NCI-H187 (cell line): ENCODE measurements around the gene UTP15.

ENCODE experiments used
- DNase-seq, 2 experiments: peaks; one replicate each; lab custom pipeline; 2025; lab: John Stamatoyannopoulos, UW

The UTP15 gene

DNA sequence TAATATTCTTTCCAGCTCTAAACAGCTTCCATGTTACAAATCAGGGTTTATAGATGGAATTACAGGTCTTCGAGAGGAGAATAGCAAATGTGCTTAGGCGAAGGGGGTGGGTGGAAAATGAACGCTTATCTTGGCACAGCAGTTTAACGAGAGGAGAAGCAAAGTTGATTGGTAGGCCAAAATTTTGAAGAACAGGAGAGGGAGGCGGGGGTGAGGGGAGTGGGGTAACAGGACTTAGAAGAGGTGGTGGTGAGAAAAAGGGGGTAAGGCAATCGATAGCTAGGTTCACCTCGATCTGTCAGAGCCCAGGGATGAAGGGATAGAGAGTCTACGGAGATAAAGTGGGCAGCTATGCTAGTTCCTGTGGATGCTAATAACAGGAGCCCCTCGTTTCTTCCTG is 868 bp upstream of the UTP15 start:
- DNase-seq = no peak

DNA sequence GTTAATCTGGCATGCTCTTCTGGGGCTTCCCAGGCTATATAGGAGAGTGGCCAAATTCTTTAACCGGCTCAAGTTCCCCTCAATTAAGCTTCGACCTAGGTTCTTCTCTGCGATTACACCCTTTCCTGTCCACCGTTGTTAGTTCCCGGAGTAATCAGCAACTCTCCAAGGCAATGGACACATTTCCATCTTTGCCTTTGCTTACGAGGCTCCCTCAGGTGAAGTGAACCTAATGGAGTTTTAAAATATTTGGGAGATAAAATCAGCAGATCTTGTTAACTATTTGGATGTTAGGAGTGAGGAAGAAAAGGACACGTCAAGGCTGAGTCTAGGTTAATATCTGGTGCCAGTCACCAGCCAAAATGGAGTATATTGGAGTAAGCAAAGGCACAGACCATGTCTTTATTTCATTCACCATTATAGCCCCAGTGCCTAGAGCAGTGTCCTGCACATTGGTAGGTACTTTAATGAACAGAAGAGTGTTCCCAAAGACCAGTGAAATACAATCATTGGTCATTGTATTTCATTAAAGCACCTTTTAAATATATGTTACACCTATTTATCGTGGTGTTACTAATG is 515 bp downstream of the UTP15 start:
- no peak for DNase-seq

DNA sequence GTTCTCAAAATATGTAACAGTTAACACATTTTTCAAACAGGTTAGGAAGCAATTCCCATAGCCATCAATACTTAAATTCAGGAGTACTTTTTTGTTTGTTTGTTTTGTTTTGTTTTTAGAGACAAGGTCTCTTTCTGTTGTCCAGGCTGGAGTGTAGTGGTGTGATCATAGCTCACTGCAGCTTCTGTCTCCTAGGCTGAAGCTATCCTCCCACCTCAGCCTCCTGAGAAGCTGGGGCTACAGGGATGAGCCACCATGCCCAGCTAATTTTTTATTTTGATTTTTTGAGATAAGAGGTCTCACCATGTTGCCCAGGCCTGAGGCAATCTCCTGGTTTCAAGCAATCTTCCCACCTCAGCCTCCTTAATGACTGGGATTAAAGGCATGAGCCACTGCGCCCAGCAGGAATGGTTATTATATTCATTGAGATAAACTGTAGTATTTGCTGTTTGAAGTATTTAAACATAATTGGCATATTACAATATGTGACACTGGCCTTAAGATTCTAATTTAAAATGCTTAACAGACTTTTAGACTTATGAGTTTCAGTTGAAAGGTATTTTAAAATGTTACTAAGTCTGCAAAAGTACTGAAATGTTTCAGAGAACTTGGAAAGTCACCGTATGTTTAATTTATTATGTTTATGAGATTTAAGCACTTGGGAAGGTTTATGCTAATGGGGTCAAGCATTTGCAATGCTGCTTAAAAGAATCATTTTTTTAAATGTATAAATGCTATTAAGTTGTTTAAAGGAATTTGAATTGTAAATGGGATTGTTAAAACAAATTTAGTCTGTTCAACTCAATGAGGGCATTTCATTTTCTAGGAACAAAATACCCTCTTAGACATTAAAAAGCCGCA is 17.0 kb downstream of the UTP15 start:
- DNase-seq = no peak

DNA sequence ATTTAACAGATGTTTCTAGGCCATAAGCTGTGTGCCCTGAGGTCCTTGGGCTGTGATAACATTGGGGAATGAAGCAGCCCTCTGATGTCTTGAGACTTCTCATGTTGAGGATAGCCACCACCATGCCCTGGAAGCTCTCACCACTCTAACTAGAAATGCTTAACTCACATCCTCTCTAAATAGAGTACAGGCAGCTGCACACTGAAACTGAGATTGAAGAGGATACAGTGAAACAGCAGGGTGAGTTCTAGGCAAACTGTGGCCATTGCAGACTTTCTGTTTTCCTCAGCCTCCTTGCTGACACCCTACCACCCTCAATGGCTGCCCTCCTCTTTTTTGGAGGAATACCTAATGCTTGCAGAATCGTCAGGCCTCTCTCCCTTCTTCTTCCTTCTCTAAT is 22.4 kb downstream of the UTP15 start:
- DNase-seq = no peak

DNA sequence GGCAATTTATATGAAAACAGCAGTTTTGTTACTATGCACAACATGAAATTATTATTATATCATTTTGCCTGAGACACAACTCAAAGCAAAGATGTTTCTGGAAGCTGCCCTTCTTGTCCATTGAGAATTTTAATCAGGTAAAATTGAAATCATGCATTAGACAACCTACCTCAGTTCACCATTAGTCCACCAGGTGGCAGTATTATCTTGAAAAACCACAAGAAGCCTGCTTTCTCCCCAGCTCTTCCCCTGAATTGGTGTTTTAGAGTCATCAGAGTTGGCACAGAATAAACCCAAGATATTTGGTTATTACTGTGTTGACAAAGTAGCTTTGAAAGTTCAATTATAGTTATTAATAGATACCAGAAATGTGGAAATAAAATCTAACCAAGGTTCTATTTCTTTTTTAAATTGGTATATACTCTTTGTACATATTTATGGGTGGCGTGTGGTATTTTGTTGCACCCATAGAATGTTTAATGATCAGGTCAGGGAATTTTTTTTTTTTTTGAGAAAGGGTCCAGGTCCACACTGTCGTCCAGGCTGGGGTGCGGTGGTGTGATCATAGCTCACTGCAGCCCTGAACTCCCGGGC is 25.7 kb downstream of the UTP15 start:
- DNase-seq = peak in 1 of 2 experiments; percentile 50

DNA sequence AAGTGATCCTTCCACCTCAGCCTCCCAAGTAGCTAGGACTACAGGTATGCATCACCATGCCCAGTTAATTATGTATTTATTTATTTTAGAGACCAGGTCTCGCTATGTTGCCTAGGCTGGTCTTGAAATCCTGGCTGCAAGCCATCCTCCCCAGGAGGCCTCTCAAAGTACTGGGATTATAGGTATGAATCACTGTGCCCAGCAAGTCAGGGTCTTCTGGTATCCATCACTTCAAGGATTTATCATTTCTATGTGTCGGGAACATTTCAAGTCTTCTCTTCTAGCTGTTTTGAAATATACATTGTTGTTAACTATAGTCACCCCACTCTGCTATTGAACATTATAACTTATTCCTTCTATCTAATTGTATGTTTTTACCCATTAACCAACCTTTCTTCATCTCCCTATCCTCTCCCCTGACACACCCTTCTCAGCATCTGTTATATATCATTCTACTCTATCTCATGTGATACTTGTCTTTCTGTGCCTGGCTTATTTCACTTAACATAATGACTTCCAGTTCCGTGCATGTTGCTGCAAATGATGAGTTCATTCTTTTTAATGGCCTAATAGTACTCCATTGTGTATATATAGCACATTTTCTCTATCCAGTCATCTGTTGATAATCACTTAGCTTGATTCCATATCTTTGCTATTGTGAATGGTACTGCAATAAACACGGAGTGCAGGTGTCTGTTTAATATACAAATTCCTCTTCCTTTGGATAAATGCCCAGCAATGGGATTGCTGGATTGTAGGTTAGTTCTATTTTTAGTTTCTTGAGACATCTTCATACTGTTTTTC is 26.4 kb downstream of the UTP15 start:
- DNase-seq = no peak

DNA sequence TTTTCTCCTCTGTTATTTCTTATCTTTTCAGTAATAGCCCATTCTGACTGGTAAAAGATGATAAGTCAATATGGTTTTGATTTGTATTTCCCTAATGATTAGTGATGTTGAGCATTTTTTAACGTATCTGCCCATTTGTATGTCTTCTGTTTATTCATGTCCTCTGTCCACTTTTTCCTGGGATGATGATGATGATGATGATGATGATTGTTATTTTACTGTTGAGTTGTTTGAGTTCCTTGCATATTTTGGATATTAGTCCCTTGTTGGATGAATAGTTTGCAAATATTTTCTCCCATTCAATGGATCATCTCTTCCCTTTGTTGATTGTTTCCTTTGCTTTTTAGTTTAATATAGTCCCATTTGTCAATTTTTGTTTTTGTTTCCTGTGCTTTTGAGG is 27.0 kb downstream of the UTP15 start:
- DNase-seq = no peak

DNA sequence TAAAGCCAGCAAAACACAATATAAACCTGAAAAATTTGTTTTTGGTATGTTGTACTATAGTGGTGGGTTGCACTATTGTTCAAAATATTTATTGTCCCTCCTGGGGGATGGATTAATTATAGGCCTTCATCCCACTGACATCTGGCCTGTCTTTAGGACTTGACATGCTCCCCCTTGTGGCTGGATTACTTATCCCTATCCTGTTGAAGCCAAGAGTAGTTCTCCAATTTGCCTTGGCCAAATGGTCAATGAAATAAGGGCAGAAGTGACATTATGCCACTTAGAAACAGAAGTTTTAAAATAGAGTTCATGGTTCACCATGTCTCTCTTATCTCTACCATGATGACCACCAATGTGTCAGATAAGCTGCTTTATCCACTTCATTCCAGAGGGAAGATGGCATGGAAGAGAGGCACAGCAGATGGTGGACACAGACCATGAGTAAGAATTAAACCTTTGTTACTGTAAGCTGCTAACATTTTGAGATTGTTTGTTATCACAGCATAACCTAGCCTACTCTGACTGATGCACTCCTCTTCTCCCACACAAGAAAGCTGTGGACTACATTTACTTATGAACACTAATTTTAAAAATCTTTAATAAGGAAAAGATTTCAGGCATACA is 31.3 kb downstream of the UTP15 start:
- no peak for DNase-seq

DNA sequence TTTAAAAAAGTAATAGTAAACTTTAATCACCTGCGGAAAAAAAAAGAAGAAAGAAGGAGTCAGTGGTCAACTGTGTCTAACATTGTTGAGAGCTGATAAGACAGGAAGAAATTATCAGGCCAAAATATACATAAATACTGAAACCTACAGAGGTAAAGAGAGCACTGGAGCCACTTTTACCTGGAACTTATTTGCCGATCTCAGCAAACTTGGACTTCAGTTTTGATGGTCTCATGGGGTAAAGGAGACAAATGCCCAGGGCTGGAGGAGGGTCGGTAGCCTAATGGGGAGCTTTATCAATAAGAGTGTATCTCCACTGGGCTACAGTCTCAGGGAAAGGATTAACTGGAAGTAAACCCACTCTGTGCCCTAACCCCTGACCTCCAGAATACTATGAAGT is 33.8 kb downstream of the UTP15 start:
- no peak for DNase-seq

DNA sequence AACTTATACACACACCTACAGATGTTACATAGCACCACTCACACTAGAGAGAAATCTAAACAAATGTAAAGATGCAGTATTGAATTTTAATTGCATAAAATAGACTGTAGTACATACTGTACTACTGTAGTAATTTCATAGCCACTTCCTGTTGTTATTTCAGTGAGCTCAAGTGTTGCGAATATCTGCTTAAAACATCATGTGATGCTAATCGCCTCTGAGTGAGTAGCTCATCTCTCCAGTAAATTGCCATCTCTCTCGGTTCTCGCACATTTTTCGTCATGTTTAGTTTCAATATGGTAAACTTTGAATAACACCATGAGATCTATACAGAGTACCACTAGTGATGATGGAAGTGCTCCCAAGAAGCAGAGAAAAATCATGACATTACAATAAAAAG is 38.5 kb downstream of the UTP15 start:
- no peak for DNase-seq

DNA sequence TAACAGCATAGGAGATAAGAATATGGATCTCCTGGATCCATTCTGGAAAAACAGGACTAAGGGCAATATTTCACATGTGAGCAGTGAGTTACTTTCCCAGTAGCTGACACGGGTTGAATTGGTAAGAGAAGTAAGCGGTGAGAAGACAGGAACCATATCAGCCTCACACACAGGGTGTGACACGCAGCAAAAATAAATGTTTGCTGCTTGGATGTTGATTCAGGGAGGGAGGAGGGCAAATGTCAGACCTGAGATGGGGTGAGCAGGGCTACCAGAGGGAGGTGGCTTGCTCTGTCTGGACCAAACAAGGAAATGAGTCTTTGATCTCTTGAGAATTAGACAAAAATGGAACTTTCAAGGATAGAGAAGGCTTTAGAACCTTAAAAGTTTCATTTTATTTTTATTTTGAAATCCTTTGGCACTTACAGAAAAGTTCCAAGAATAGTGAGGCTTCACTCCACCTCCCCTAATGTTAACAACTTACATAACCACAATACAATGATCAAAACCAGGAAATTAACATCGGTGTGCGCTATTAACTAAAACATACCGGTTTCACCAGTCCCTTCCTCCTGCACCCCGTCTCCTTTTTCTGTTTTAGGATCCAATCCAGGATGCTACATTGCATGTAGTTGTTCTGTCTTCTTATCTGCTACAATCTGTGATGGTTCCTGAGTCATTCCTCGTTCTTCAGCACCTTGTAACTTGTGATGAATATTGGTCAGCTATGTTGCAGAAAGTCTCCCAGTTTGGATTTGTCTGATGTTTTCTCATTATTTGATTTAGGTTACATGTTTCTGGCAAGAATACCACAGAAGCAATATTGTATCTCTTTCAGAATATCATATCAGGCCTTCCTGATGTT is 39.9 kb downstream of the UTP15 start:
- no peak for DNase-seq

DNA sequence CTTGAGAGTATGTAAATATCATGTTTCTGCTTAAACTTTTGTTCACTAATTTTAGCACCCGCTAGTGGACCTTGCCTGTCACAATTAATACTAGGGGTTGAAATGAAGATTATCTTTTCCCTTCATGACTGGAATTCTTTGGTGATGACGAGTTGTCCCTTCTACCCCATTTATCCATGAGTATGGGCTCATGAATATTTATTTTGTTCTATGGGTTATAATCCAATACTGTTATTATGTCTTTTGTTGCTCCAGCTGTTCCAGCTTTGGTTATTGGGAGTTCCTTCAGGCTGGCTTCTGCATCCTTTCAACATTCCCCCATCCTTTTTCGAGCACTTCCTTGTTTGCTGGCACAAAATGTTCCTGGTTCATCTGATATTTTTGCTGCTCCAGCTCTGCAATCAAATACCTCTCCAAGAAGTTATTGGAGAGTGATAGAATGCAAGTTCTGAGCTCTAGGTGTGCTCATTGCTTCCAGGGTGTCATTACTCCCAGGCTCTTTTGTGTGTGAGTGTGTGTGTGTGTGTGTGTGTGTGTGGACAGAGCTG is 40.7 kb downstream of the UTP15 start:
- no peak for DNase-seq

DNA sequence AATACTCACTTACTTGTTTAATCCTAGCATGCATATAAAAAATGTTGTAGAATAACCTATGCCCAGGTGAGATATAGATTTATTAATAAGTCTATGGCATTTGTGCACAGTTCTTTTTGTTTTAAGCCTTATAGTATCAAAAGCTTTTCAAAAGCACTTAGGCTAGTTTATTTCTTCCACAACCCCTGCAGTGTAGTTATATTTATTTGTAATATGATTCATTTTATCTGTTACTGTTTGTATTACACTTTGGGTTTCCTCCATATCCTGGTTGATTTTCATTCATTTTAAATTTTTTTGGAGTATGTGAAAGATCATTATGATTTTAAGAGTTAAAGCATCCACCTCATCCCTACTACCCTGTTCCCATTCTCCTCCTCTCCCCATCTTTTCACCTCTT is 41.7 kb downstream of the UTP15 start:
- no peak for DNase-seq

DNA sequence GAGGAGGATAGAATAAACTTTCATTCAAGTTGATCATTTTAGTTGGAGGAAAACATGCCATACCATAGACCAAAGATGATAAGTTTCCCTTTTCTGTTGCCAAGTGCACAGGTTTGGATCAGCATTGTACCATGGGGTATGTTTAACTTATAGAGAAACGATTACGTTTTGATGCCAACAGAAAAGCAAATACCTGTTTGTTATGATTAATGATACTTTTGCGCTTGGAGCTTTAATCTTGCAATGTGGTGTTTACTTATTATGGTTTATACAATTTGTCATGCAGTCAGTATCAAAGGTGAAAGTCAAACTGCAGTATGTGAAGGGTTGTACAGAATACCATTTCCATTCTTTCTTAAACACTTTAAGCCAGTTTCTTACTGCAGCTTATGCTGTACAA is 47.3 kb downstream of the UTP15 start:
- no peak for DNase-seq

DNA sequence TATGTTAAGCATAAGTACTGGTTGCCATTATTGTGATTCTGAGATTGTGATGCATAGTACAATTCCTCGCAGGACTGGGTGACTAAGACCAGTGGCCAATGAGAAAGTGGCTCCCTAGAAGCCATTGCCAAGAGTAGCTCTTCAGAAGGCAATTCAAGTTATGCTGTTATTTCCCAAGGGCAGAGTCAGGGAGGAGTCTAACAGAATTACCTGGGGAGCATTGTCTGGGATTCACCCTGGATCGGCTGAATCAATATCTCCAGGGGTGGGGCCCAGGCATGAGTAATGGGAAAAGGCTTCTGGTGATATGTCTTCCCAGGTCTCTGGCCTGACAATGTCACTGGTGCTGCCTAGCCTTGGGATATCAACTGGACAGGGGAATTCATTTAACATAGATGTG is 49.5 kb downstream of the UTP15 start:
- no peak for DNase-seq

DNA sequence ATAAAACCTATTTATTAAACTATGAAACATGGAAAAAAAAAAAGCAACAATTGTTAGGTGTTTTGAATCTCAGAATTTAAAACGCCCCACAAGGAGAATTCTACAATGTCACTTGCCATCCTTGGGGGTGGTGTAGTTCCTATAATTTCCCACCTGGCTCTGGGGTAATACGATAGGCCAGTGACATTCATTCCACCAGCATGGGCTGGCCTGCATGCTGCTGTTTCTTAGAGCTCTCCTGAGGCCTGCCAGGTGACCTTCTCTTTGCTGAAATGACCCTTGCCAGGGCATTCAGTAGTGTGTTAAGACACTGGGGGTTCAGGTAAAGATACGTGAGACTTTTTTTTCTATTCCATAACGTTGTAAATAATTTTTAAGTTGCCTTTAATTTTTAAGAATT is 50.4 kb downstream of the UTP15 start:
- no peak for DNase-seq

DNA sequence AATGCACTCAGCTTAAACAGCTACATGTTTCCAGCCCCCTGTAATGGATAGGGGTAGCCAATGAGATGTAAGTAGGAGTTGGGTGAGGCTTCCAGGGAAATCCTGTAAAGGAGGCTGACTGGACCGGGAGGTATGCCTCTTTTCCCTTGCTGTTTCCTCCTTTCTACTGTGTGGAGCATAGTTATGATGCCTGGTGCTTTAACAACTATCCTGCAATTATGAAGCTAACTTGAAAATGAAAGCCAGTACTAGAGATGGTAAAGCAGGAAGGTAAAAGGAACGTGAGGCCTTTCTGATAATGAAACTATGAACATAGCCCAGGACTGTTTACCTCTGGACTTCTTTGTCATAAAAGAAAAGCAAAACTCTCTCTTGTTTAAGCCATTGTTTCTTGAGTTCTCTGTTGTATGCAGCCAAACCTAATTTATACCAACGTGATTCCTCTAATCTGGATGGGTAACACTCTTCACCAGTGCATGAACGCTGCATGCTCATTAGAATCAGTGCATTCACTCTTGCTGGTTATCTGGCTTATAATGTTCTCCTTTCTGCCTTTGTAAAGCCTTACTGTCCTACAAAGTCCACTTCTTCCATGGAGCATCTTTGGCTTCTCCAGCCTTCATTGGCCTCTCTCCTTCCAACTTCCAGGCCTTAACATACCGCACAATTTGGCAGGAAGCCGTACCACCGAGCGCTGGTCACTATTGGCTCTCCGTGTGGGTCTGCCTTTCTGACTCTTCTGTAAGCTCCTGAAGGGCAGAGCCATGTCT is 52.2 kb downstream of the UTP15 start:
- DNase-seq = no peak

DNA sequence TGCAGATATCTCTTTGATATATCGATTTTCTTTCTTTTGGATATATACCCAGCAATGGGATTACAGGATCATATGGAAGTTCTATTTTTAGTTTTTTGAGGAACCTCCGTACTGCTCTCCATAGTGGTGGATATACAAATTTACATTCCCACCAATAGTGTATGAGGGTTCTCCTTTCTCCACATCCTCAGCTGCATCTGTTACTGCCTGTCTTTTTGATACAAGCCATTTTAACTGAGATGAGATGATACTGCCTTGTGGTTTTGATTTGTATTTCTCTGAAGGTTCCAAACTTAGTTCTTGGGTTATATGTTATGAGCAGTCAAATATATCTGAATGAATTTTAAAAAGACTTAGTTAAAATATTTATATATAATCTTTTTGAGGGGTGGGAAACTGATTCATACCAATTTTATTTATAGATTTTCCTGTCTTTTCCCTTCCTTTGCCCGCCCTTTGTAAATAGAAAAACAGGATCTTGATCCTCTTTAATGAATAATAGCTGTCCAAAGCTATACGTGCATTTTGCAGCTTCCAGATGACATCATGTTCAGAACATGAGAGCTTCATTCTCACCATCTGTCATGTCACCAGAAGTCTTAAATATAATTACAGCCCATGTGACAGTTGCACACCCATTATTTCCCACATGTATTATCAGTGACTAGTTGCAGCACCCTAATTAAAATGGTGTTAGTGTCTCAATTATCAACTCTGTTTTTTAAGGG is 54.2 kb downstream of the UTP15 start:
- no peak for DNase-seq

DNA sequence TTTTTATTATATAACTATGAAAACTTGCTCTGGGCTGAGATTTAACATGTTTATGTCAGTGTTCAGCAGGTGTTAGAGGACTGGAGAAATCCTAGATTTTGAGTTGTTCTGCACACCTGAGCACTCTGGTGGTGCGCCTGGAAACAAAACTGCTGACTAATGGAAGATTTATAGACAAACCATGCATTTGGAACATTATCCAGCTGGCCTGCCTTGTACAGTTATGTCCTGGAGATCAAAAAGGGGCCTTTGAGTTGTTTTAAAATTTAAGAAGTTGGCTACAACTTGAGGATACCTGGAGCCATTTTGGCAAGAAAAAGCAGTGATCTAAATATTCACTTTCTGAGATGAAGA is 54.8 kb downstream of the UTP15 start:
- DNase-seq = no peak

DNA sequence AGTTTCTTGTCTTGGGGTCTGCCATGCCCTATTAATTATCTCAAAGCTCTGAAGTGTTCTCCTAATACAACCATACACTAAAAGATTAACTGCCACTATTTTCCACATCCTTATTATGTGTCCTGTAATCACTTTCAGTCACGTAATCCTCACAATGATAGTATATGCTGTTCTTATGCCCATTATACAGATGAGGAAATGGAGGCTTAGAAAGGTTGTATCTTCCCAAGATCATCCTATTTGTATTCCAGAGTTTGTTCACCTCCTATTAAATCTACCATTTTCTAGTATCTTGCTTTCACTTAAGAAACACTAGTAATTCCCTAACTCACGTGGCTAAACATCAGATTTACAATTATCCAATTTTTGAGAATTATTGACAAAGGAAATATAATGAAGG is 57.5 kb downstream of the UTP15 start:
- DNase-seq = no peak
